Erythroblast (primary cell): ENCODE data around the gene INPP4B.

Experiments
- DNase-seq, 2 experiments: peaks; one replicate each; lab custom pipeline; 2025; lab: John Stamatoyannopoulos, UW
- GATA1 ChIP-seq: IDR thresholded peaks from 2 replicates; pipeline ENCODE4 v1.6.1; 2011; ENCODE audit warnings: low read depth, mild to moderate bottlenecking, control low read depth, low read length, moderate library complexity
- POLR2A ChIP-seq: IDR thresholded peaks from 2 replicates; pipeline ENCODE4 v1.6.1; 2011; ENCODE audit warnings: mild to moderate bottlenecking, low read length

INPP4B gene

DNA sequence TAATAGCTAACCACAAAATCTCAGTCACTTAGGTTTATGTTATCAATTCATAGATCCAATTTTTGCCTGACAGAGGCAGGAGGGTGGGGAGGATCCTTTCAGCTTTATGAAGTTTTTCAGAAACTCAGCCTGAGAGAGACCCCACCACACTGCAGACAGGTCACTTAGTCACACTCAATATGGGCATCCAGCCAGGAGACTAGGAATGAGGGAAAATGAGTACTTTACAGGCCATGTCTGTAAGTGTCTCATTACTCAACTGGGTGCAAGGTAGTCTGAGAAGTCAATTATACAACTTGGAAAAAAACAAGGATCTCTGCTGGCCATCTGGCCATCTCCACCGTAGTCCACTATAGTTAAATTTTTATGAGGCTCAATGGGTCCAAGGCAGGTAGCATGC lies 365.9 kb downstream of the INPP4B start:
- TF ChIP-seq POLR2A, result no peak
- no peak for DNase-seq

DNA sequence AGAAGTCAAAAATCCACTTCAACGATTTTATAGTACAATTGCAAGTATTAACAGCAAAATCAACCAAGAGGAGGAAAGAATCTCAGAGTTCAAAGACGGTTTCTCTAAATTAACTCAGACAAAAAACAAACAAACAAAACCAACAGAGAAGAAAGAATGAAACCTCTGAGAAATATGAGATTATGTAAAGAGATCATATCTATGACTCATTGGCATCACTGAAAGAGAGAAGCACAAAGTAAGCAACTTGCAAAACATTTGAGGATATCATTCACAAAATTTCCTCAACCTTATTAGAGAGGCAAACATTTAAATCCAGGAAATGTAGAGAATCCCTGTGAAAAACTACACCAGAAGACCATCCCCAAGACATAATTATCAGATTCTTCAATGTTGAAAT lies 370.4 kb downstream of the INPP4B start:
- DNase-seq, result no peak
- TF ChIP-seq POLR2A, result no peak
- TF ChIP-seq GATA1, result no peak

DNA sequence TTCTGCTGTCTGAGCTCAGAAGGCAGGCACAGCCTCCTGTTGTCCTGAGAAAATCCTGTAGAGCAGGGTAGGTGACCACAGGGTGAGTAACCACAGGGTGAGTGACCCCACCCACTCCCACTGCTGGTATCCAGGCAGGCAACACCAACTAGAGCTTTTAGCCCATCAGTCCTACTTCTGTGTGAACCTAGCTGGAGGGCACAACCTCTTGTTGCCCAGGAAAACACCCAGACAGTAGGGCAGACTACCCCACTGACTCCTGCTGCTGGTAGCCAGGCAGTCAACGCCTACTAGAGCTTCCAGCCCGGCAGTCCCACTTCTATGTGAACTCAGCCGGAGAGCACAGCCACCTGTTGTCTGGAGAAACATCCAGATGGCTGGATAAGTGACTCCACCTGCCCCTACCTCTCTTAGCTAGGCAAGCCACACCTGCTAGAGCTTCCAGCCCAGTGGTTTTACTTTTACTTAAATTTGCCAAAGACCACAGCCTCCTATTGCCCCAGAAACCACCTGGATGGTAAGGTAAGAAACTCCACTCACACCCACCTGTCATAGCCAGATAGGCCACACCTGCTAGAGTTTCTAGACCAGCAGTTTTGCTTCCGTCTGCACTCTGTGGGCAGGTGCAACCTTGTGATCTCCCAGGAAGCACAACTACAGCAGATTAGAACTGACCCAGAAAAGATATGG lies 371.6 kb downstream of the INPP4B start:
- no peak for DNase-seq
- no peak for TF ChIP-seq GATA1
- TF ChIP-seq POLR2A, result no peak

DNA sequence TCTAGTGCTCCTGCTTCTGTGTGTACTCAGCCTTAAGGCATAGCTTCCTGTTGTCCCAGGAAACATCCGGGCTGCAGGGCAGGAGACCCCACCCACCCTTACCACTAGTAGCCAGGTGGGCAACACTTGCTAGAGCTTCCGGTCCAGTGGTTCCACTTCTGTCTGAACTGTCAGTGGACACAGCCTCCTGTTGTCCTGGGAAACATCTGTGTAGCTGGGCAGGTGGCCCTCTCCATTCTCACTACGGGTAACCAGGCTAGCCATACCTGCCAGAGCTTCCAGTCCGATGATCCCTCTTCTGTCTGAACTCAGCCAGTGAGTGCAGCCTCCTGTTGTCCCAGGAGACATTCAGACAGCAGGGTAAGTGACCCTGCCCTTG lies 372.2 kb downstream of the INPP4B start:
- no peak for DNase-seq
- no peak for TF ChIP-seq POLR2A
- no peak for TF ChIP-seq GATA1

DNA sequence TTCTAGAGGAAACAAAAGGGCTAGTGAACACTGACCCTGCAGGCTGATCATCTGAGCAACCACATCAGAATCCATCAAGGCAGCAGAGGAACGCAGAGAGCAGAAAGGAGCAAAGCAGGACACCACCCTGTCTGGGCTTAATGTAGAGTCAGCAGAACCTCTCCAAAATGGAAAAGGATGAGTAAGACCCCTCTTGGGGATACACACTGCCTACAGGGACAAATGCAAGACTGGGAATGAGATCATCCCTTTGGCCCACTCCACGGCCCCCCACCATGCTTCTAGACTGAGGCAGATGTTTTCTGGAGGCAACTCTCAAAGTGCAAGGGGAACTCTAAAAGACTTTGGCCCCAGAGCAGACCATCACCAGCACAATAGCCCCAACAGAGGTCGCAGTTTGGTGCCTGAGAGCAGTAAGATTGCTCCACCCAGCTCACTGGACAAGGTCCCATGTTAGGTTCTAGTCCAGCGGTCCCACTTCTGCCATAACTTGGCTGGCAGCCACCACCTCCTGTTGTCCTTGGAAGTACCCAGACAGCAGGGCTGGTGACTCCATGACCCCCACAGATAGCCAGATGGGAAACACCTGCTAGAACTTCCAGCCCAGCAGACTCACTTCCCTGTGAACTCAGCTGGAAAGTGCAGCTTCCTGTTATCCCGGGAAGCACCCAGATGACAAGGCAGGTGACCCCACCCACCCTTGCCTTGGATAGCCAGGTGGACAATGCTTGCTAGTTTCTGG lies 372.7 kb downstream of the INPP4B start:
- TF ChIP-seq GATA1 (no peak), POLR2A (no peak)
- DNase-seq, result no peak

DNA sequence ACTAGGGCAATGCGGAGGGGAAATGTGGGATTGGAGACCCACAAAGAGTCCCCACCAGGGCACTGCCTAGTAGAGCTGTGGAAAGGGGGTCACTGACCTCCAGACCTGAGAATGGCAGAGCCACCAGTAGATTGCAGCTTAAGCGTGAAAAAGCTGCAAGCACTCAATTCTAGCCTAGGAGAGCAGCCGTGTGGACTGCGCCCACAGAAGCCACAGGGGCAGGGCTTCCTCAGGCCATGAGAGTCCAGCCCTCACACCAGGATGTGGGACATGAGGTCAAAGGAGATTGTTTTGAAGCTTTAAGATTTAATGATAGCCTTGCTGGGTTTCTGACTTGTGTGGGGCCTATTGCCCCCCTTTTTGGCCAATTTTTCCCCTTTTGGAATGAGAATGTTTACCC lies 379.0 kb downstream of the INPP4B start:
- no peak for DNase-seq
- TF ChIP-seq POLR2A (no peak), GATA1 (no peak)

DNA sequence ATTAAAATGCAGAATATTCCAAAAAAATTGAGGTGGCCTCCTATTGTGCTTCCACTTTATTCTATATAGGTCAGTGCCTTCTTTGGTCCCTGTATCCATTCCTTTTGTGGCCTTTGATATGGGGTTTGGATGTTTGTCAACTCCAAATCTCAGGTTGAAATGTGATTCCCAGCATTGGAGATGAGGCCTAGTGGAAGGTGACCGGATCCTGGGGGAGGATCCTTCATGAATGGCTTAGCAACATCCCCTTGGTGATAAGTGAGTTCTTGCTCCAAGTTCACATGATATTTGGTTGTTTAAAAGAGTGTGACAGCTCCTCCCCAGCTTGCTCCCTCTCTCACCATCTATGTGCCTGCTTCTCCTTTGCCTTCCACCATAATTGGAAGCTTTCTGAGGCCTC lies 380.6 kb downstream of the INPP4B start:
- TF ChIP-seq POLR2A (no peak), GATA1 (no peak)
- no peak for DNase-seq

DNA sequence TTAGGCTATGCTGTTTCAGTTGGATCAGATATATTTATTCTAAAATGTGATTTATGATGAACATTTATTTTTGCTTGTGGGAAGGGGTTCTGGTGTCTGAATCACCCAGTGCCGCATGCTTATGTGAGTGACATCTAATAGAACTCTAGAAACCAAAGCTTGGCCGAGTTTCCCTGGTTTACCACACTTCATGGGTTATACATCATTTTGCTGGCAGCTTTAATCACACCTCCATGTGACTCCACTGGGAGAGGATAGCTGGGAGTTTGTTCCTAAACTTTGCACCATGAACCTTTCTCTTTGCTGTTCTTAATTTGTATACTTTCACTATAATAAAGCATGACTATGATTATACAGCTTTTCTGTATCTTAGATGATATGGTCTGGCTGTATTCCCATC lies 382.9 kb downstream of the INPP4B start:
- no peak for TF ChIP-seq POLR2A
- no peak for TF ChIP-seq GATA1
- DNase-seq, result no peak

DNA sequence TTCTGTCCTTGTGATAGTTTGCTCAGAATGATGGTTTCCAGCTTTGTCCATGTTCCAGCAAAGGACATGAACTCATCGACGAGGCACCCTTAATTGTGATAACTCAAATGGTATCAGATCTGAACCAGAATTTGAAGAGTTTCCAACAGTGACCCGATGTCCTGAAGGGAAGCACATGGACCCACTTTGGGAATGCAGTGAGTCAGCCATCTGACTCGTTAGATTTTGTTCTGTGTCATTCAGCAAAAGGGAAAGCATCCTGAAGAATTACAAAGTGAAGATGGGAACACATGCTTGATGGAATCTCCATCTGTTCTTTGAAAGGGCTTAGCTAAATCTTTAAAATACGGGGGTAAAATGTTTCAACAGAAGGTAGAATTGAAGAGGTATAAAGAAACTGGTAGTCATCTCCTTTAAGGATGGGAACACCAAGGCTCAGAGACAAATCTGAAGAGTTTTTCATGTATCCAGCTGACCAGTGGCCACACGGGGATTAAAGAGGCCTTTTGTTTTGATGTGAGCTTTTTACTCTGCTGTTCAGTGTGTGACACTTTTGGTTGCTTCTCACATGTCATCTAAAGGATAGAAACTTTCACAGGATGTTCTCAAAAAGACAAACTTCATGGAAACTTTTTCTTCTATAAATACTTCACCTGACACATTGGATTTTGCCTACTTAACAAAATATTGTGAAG lies 393.8 kb downstream of the INPP4B start:
- no peak for TF ChIP-seq POLR2A
- TF ChIP-seq GATA1, result no peak
- DNase-seq, result no peak

DNA sequence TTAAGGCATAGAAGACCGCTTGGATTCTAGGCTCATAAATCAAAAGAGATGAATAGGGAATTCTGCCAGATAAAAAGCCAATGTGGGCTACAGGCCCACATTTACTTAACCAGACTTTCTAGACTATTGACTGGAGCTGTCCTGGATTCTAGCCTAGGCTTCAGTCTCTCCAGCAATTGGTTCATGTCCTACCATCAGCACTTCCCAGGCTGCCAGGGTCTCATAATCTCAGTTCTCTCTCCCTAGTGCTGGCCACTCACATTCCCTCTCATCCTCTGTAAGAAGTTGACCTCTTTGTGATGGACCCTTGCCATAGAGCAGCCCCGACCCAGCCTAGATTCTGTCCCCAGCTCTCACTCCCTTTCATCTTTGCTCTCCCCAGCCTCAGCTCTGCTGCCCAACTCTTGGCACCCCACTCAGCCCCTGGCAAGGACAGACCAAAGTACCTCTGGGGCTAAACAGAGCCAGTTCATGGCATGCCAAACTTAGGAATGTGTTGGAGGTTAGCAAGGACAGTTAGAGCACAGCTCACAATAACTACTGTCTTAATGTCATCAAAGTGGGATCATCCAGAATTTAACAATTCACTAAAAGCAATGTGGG lies 396.2 kb downstream of the INPP4B start:
- TF ChIP-seq POLR2A (no peak), GATA1 (no peak)
- DNase-seq, result no peak

DNA sequence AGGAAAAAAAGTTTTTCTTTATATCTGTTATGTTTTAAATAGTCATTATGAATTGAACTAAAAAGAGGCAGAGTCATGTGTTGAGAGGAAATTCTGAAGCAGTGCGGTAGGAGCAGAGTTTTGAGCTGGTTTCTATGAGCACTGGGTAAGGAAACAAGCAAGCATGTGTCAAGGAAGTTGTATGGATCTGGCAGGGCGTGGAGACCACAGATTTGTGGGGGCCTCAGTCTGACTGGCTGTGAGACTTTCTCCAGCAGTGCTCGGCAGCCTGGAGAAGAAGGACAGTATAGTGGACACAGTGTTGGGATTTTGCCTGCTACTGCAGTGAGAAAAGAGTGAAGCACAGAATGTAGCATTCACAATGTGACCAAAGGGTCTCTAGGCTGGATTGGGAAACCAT lies 399.1 kb downstream of the INPP4B start:
- TF ChIP-seq GATA1, result no peak
- TF ChIP-seq POLR2A, result no peak
- no peak for DNase-seq

DNA sequence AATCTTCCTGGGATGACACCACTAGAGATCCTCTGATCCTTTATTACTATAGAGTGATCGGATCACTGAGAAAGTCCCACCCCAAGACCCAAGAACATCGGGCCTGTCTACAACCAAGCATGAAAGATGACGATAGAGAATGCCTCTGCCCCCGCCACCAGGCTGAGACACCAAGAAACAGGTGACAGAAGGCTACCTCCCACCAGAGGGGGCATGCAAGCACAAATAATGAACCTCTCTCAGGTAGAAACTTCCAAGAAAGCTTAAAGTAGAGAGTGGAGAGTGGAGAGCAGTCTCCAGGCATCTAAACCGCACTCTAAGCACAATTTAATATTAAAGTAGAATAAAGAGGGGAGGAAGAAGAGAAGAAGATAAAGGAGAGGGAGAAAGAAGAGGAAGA lies 402.6 kb downstream of the INPP4B start:
- TF ChIP-seq GATA1, result no peak
- TF ChIP-seq POLR2A, result no peak
- DNase-seq, result no peak

DNA sequence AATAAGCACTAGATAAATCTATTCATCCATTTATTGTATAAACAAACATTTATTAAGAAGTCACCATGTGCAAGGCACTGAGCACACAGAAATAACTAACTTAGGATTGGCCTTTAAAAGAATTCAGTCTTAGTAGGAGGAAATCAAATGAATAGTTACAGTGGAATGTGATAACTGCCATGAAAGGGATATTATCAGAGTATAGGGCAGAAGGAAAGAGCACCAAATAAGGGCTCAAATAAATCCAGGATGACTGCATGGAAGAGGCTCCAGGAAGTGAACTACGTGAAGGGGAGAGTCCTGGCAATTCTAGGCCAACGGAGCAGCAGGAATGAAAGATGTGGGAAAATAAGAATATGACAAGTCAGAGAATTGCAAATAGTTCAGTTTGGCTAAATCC lies 406.0 kb downstream of the INPP4B start:
- DNase-seq, result no peak
- TF ChIP-seq POLR2A, result no peak
- TF ChIP-seq GATA1, result no peak
